Stimulated activated CD8-positive, alpha-beta memory T cell treated with anti-CD3 and anti-CD28 coated beads, Interleukin-7, amount 100 ng/mL, for 1 hour (primary cell): ENCODE measurements around the gene FTSJ1.

ENCODE experiments used
- DNase-seq, 2 donors: peaks; one replicate each; pipeline ENCODE4 v3.0.0-alpha.2; 2020; ENCODE audit warnings: low read depth in 2 of 2

The FTSJ1 gene

DNA sequence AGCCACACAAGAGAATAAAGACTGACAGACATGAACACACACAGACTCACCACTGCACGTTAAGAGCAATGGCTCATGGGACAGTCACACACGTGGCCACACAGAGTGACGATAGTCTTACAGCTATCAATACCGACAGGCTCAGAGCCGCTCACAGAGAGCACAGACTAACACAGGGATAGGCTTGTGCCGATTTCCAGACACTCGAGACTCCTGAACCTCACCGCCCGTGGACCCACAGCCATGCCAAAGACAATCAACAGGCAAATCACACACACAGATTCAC, 5.2 kb upstream of the FTSJ1 start:
- no peak for DNase-seq

DNA sequence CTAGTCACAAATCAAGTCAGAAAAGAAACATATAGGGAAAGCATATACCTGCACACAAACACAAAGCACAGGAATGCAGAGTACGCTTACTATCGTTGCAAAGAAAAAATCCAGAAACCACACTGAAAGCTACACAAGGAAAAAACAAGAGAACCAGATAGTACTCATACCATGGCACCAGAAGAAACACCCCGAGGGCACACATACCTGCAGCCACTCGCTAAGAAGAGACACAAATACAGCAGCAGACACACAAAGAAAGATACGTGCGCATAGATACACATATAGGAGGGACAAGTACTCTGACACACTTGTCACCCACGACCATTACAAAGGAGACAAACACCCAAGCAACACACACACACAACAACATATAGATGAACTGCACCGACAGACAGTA, 4.5 kb upstream of the FTSJ1 start:
- no peak for DNase-seq

DNA sequence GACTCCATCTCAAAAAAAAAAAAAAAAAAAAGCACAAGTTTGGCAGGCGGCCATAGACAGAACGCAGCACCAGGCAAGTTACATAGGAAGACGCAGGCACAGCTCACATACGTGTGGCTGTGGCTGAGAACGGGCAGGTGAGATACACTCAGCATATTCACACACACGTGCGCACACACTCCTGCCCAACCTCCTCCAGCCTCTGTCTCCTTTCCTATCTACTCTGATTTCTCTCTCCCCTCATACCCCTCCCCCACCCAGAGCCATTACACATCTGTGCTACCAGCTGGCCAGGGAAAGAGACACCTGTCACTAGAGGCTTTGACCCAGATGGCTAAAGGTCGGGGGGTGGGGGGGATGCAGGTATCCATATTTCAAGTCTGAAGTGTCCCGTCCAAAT, 3.8 kb upstream of the FTSJ1 start:
- no peak for DNase-seq

DNA sequence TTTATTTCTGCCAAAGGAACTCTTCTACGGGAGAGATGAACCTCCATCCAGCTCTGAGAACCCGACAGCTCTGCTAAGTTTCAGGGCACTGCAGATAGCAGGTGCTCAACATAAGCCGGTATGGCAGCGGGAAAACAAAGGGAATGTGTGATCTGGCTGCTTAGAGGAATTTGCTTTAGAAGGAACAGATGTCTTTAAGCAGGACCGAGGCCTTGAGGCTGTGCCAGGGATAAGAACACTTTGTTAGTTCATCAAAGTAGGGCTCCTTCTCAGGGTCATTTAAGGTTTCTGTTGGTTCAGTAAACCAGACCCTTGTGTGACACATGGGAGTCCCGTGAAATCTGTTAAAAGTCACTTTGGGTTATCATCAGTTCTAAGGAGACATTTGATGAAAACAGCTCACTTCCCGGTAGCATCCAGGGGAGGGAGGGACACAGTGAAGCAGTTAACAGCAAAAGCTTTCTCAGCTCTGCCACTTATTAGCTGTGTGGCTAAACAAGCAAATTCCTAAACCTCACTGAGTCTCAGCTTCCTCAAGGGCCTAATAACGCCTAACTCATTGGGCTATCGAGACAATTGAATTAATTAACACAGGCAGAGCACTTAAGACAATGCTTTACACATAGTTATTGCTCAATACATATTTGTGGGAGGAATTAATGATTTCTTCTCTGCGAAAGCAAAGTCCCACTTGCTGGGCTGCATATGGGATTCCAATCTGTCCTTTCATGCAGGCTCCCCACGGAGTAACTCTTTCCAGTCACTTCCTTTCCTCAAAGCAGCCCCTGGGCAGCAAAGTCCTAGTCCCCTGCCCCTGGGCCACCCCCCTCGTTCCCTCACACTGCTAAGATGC, 2.9 kb upstream of the FTSJ1 start:
- DNase-seq = no peak

DNA sequence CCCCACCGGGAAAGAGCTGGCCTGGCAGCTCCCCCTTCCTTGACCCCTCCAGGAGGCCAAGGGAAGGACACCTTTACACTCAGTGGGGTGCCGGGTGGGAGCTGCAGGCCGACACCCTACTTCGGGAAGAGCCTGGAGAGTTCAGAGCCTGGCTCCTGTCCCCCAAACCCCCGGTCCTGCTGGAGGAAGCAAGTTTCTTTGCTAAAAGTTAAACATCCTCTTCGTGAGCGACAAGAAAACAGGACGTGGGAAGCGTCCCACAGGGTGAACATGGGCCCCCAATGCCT, 2.4 kb upstream of the FTSJ1 start:
- DNase-seq = no peak

DNA sequence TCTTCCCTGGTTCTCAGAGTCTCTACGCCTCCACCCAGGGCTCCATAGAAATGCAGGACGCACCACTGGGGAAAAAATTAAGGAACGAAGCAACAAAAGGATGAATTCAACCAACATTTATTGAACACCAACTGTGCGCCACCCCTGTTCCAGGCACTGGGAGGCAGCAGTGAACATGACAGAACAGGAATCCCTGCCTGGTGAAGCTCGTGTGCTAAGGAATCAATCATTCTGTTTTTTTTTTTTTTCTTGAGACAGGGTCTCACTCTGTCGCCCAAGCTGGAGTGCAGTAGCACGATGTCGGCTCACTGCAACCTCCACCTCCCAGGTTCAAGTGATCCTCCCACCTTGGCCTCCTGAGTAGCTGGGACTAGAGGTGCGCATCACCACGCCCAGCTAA, 1.9 kb upstream of the FTSJ1 start:
- no peak for DNase-seq

DNA sequence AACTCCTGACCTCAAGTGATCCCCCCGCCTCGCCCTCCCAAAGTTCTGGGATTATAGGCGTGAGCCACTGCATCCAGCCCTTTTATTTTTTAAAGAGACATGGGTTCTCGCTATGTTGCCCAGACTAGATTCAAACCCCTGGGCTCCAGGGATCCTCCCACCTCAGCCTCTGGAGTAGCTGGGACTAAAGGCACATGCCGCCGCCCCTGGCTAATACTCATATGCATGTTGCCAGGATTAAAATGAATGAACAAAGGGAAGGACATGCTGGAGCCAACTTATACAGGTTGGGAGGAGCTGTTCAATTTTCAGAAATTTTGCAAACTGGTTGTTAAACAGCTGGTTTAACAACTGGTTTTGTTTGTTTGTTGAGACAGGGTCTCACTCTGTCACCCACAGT, 1.4 kb upstream of the FTSJ1 start:
- no peak for DNase-seq

DNA sequence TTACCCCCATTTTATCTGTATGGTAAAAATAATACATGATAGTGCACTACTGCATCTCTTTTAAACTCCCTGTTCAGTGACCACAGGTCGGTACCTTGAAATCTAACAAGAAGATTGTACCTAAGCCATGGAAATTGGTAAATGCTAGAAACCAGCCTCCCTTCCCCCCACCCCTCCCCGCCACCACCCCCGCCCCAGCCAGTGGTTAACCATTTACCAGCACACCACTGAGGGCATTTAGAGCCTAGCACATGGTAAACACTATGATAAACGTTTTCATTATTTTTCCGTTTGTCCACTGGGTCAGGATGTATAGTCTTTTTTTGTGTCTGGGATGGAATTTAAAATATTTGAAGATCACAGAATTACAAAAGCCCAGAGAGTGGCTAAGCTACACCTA, 703 bp upstream of the FTSJ1 start:
- no peak for DNase-seq

DNA sequence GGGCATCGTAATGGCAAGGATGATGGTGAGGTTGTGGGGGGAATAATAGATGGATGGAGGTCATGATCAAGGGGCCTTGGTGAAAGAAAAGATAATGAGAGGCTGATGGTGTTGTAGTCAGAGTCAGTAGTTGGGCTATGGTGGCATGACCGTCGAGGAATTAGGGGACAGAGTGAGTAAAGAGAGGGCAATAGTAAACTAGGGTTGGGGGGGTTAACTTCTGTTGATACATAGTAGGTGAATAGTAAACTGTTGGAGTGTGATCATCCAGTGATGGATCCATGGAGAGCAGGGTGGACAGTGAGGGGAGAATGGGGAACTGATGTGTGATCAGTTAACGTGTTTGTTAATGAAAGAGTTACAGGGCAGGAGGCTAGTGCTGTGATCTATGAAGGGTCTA, 920 bp downstream of the FTSJ1 start:
- DNase-seq = no peak

DNA sequence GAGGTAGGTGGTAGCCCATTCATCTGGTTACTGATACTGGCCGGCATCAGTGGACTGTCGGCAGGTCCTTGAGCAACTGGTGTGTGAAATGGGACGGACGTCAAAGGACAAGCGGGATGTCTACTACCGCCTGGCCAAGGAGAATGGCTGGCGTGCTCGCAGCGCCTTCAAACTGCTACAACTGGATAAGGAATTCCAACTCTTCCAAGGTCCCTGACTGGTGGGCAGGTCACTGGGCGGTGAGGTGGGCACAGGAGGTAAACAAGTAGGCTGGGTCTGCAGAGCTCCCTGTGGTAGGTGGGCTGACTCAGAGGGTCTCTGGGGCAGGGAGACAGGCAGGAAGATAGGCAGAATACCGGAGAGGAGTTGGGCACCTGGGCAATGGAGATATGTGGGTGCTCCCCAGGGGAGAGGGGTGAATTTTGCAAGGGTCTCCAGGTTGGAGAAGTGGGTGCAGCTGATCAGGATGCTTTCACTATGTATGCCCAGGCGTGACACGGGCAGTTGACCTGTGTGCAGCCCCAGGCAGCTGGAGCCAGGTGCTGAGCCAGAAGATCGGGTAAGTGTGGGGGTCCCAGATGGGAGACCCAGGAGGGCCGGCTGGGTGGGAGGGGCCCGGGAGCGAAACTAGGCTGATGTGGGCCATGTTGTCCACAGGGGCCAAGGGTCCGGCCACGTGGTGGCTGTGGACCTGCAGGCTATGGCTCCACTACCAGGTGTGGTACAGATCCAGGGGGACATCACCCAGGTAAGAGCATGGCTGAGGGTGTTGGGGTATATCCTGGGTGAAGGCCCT, 2.2 kb downstream of the FTSJ1 start:
- no peak for DNase-seq

DNA sequence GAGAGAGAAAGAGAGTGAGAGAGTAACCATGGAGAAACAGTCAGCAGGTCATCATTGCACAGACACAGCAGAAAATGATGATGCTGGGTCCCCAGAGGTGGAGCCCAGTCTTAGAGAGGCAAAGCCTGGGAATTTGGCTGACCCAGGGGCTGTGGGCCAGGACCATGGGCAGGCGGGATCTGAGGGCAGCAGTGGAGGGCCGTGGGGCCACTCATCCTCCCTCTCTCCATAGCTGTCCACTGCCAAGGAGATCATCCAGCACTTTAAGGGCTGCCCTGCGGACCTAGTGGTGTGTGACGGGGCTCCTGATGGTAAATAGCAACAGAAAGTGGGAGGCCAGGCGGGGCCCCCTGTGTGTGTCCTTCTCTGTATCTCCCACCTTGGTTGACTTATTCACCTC, 2.8 kb downstream of the FTSJ1 start:
- no peak for DNase-seq

DNA sequence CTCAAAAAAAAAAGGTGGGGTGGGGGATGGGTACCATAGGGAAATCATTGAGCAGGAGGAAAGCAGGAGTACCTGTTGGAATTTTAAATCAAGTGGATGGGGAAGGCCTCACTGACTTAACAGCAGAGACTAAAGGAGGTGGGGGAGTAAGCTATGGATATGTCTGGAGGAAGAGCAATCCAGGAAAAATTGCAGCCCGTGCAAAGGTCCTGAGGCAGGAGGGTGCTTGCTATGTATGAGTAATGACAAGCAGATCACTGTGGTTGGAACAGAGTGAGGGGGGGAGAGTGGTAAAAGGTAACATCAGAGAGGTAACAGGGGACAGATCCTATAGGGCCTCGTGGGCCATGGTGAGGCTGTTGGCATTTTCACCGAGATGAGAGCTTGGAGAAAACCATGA, 4.1 kb downstream of the FTSJ1 start:
- no peak for DNase-seq

DNA sequence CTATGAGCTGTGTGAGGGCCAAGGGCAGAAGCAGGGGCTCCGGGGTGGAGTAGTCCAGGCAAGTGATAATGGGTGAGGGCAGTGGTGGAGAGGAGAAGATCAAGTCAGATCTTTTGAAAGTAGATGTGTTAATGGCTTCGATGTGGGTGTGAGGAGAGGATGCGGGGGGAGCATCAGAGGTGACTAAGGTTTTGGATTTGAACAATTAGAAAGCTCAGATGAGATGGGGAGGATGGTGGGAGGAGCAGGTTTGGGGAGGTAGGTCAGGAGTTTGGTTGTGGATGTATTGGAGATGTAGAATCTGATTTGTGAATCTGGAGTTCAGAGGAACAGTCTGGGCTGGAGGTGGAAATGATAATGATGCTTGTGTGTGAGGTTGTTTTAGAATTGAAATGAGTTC, 4.6 kb downstream of the FTSJ1 start:
- DNase-seq = no peak

DNA sequence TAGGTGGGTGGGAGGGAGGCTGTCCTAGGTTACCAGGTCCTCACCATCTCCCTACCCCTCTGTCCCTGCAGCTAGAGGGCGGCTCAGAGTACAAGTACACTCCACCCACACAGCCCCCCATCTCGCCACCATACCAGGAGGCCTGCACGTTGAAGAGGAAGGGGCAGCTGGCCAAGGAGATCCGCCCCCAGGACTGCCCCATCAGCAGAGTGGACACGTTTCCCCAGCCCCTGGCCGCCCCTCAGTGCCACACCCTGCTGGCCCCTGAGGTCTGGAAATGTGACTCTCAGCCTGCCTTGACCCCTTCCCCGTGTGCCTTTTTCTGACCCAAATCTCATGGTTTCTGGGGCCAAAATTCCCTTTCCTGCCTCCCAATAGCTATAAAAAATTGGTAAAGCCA, 6.5 kb downstream of the FTSJ1 start:
- DNase-seq = no peak

DNA sequence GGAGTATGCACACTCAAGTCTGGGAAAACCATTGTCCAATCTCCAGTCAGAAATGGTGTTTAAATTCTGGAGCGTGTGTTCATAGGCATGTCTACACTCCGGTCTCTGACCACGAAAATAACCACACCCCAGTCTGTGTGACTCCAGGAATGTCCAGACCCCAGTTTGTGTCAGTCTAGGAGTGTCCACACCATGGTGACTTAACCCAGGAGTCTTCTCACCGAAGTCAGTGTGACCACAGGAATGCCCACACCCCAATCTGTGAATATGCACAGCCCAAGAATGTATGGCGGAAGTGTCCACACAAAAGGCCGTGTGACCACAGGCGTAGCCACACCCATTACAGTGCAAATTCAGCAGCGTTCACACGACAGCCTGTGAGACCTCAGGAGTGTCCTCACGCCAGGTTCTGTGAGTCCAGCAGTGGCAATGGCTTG, 11.4 kb downstream of the FTSJ1 start:
- DNase-seq = no peak

DNA sequence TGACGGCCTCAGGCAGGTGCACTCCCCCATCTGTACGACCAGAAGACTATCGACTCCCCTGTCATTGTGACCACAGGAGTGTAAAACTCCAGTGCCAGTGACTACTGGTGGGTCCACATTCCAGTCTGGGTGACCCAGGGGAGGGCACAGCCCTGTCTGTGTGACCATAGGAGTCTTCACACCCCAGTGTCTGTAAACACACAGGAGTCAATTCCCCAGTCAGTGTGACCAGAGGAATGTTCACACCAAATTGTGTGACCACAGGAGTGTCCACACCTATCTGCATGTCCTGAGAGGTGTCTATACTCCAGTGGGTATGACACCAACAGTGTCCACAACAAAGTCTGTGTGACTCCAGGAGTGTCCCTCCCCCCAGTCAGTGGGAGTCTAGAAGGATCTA, 12.0 kb downstream of the FTSJ1 start:
- DNase-seq = no peak

DNA sequence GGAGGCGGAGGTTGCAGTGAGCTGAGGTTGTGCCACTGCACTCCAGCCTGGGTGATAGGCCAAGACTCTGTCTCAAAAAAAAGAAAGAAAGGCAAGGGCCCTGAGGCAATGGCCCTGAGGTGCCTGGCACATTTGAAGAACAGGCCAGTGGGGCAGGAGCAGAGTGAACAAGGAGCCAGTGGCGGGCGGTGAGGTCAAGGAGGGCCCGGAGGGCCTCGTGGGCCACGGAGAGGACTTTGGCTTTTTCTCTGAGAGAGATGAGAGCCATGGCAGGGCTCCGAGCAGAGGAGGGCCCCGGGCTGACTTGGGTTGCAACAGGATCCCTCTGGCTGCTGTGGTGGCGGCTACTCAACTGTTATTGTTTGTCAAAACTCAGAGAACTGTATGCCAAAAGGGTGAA, 13.3 kb downstream of the FTSJ1 start:
- no peak for DNase-seq

DNA sequence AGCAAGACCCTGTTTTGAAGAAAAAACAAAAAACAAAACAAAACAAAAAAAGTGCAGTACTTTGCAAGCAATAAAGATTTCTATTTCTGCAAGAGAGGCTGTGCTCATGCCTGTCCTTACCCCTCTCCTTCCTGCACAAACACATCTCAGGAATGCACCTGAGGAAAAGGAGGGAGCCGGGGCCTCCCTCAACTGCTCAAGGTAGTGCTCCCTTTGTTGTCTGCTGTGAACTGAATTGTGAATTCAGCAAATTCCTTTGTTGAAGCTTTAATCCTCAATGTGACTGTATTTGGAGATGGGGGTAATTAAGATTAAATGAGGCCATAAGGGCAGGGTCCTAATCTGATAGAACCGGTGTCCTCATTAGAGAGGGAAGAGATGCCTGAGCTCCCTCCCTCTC, 13.9 kb downstream of the FTSJ1 start:
- no peak for DNase-seq

DNA sequence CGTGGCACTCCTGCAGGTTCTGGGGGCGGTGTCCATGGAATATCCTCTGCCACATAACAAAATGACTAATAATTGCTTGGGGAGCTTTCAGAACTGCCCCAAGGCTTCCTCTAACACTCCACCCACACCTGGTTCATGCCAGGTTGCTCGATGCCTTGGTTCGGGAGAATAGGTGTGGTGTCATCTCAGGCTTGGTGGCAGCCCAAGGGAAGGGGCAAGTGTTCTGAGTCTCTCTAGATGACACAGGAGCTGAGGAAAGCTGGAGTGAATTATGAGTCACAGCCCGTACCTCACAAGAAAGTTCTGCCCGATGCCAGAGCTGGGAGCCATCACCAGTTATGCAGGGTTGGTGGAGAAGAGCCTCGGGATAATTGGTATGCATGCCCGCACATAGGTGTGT, 14.7 kb downstream of the FTSJ1 start:
- no peak for DNase-seq

DNA sequence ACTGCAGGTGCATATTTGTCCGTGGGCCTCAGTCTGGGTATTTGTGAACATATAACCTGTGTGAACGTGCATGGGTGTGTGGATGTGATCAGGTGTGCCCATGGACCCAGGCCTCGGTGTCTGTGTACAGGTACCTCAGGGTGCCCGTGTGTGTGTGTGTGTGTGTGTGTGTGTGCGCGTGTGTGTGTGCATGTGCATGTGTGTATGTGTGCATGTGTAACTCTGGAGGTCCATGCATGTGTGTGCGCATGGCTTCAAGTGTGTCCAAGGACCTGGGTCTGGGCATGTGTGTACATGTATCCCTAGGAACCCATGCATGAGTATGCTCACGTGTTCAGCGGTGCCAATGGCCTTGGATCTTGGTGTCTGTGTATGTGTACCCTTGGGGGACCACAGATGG, 15.8 kb downstream of the FTSJ1 start:
- DNase-seq = no peak

DNA sequence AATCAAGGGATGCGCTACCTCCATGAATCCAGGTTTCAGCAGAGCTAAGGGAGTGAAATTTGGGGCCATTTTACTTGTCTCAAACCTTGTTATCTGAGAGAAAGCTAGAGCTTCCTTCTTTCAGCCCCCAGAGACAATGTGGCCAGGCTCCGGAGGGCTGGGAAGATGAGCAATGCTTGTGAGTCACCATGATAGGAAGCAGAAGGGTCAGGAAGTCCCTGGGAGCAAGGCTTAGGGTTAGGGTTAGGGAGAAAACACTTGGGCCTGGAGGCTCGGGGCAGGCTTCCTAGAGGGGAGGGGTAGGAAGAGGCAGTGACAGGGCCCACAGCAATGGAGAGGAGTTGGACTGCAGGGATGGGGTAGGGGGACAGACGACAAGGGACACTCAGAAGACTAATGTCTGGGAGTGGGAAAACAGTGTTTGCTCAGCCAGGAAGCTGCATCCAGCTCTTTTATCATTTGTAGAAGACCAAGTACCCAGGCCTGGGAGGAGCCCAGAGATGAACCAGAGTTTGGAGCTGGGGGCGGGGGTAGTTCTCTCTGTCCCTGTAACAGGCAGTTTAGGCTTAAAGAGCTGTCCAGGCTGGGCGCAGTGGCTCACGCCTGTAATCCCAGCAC, 16.4 kb downstream of the FTSJ1 start:
- DNase-seq = no peak

DNA sequence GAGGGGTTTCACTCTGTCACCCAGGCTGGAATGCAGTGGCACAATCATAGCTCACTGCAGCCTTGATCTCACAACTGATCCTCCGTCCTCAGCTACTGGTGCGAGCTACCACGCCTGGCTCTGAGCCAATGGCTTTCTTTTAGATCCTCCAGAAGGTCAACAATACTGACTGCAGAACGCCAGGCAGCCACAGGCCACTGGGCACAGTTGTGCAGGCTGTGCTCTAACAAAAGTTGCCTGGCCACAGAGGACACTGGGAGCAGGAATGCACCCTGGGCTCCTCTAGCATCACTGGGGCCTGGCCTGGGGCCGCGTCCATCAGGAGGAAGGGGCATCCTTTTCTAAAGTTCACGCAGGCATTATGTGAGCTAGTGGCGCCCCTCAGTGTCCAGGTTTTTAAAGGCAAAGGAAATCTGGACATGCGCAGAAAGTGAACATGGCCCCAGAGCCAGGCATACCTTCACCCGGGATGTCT, 17.9 kb downstream of the FTSJ1 start:
- DNase-seq = no peak

DNA sequence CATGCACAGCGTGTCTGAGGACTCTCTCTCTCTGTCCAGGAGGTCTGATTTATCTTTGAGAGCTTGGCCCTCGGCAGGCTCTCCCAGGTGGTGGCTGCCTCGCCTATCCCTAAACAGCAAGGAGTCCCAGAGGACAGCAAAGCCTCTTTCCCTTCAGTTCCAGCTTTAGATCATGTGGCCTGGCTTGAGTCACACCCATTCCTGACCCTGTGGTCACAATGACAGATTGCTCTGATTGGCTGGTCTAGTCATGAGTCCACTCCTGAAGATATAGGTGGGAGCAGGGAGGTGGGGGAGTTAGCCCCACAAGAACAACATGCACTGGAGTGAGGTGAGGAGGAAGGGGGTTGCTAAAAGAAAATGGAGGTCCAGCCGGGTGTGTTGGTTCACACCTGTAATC, 20.7 kb downstream of the FTSJ1 start:
- no peak for DNase-seq
